HL-60/S4 treated with phorbol 12-myristate 13-acetate at 8.2 ng/mL for 4 days and 3 days (cell line): ENCODE data around the gene DPF3.

ENCODE experiments used
- in situ Hi-C: fragments of 300-500 bp; cut with MboI; formaldehyde crosslinking; loops from 2 replicates; pipeline ENCODE4 v1.15.0; 2022; ENCODE audit warnings: low sequenced_read_pairs

The DPF3 gene

DNA sequence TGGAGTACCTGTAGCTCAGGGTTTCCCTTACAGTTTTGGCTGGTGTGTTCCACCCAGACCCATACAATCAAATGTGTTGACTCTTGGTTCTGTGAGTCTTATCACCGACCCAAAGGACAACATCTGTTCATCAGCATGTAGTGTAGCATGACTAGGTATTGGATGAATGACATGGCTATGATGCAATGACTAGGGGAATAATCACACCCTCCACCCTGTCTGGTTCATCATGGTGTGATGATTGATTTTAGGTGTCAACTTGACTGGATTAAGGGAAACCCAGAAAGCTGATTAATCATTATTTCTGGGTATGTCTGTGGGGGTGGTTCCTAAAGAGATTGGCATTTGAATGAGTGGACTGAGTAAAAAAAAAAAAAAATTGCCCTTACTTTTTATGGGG is 311.3 kb downstream of the DPF3 start:
- in situ Hi-C loops: no loop called here

GRCh38 chr14:72578514-72578913 is 315.4 kb downstream of the DPF3 start:
- in situ Hi-C loops: no loop called here

DNA sequence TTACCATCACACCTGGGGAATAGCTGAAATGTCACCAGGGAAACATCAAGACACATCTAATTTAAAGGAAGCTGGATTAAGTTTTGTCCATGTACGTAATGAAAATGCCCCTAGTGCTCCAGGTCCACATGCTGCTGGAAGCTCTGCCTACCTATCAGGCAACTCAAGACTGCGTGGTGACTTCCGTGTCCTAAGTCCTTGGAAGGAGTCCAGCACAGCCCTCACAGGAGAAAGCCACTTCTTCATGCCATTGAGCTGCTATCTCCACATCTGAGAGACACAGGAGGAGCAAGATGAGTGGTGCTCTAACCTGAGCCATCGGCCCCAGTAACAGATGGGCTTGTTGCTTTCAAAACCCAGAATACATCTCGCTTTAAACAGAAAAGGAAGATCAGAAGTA is 316.4 kb downstream of the DPF3 start:
- in situ Hi-C loops: no loop called here

- in situ Hi-C loops: no loop called here
Observed at GRCh38 chr14:72576258-72576657, 317.6 kb downstream of the DPF3 start.

GRCh38 chr14:72574715-72575114 is 319.2 kb downstream of the DPF3 start:
- in situ Hi-C loops: no loop called here

DNA sequence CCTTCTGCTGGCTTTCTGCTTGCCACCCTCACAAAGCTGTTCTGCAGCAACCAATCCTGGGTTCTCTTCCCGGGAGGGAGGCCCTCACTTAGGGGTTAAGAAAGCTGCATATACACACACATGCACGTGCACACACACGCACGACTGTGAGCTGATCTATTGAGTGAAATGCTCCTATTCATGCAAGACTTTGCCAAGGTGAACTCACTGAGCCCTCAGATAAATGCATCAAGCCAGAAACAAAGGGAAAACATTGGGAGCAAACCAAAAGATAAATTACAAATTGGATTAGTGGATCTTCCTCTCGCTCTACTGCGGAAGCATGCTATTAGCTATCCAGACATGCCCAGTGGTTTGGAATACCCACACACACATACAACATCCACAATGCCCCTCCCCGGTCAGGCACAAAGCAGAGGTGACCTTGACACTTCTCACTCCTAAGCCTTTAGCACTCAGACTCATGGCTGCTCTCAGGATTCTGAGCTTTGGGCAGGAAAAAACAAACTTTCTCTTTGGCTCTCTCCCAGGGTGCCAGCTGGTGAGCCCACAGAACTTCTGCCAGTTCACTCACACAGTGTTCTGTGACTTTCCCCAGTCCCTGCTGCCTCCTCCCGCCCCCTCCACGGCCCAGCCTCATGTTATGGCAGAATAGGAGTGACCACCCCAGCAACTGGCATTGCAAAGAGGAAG is 320.0 kb downstream of the DPF3 start:
- in situ Hi-C loops: no loop called here
